GM19023 (cell line): Measurements from ENCODE around the gene MDFI.

Experiments used
- ATAC-seq: cut with Tn5 transposase; IDR thresholded peaks from one replicate; pipeline ENCODE4 v1.9.1; 2021; ENCODE audit warnings: mild to moderate bottlenecking, moderate library complexity; ENCODE audit not compliant: unreplicated experiment

MDFI gene

DNA sequence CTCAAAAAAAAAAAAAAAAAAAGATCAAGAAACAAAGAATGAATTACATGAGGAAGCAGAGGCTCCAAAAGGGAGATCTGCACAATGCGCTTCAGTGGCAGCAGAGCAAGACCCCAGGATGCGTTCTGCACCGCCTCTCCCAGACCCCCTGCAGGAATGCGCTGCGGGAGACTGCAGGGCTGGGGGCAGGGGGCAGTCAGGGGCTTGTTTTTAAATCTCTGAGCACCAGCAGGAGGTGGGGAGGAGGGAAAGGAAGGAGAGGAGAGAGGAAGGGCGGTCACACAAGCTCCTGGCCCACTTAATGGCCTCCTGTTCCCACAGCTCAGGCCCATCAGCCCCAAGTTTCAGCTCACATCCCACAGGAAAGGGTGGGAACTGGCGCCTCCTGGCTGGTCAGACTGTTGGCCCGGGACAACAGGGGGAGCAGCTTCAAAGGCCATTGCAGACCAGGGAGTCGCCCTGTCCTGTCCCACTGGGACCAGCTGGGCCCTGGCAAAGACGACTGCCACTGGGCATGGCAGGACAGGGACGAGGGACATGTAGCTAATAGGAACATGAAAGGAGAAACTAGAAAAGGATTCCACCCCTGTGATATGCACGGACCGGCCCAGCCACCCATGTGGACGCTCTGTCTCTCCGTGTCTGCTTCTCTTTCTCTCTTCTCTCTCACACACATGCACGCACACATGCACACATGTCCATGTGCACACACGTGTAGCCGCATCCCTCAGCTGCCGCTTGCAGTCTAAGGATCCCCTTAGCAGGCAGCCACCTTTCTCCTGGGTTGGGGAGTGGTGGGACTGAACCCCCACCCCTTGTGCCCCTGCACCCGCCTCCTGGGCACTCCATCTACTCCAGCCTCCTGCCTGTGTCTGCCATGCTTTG is 62.4 kb downstream of the MDFI start:
- ATAC-seq = no peak

DNA sequence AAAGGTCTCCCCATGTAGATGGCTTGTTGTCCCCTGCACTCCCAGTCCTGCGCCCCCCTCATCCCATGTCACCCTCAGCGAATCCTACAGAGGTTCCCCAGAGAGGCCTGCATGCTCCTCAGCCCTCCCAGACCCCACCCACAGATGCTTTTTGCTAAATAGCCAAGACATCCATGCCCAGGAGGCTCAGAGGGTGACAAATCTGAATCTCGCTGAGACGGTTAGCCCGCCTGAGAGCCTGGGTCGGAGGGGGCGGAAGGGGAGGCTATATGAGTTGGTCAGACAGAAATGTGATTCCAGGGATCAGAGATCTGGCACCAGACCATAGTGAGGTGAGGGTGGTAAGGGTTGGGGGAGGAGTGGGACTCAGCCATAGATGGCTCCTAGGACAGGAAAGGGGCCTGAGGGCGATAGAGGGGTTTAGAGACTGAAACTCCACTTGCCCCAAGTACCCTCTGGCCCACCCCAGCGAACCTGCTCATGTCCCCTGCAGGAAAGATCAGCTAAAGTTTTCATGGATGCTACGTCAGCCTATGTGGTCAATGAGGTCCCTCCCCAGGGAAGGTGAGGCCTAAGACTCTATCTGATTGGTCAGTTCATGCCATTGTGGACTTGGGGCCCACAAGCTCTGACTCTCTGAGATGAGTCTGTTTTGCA is 63.9 kb downstream of the MDFI start:
- ATAC-seq = no peak

- no peak for ATAC-seq
These were observed 64.7 kb downstream of the MDFI start for GRCh38 chr6:41702771-41703494.
